ENCODE data around the gene DPEP1.
A peak's percentile ranks its signal among the peaks of the same experiment; 100 is the strongest.
"Not testable (repeated sequence)": the region's sequence is repeated elsewhere in the genome, so short reads cannot be mapped to it uniquely, and the experiment has no call there.

DPEP1 gene

DNA sequence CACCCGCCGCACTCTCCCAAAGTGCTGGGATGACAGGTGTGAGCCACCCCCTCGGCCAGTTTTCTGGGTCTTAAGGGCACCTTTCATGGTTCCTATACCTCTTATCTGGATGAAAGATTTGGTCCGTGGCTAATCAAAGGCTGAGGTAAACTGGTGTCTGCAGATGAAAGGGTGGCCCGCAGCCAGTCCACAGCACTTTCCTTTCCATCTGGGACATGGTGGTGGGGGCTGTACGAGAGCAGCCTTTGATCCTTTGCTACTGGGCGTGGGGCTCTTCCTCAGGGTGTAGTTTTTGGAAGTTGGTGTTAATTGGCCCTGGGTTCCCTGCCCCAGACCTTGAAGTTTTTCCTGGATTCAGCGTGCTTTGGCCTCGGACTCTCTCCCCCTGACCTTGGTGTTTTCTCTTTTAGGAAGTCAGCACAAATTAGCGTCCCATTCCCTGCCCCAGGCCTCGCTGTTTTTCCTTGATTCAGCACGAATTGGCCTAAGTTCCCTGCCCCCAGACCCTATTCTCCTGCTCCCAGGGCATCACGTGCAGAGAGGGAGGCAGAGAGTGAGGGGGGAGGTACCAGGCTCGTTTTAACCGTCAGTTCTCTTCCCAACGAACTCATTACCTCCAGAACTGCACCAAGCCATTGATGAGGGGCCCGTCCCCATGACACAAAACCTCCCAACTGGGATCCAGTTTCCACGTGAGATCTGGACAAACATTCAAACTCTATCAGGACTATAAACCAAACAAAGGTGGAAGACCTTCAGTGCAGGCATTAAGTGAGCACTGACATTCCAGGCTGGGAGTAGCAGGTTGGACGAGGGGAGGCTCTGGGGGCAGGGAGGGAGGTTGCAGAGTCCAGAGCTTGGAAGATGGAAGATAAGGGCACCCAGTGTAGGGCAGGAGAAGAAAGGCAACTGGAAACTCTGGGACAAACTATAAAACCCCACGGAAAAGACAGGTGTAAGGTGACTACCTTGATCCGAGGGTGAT lies 11.6 kb downstream of the DPEP1 start:
- no peak for DNase-seq
- no peak for TF ChIP-seq POLR2A (IDR thresholded peaks at IDR 0.05; ENCODE audit: low read length)
- no peak for TF ChIP-seq GATA1 (IDR thresholded peaks at IDR 0.05; ENCODE audit: low read depth, low read length)

DNA sequence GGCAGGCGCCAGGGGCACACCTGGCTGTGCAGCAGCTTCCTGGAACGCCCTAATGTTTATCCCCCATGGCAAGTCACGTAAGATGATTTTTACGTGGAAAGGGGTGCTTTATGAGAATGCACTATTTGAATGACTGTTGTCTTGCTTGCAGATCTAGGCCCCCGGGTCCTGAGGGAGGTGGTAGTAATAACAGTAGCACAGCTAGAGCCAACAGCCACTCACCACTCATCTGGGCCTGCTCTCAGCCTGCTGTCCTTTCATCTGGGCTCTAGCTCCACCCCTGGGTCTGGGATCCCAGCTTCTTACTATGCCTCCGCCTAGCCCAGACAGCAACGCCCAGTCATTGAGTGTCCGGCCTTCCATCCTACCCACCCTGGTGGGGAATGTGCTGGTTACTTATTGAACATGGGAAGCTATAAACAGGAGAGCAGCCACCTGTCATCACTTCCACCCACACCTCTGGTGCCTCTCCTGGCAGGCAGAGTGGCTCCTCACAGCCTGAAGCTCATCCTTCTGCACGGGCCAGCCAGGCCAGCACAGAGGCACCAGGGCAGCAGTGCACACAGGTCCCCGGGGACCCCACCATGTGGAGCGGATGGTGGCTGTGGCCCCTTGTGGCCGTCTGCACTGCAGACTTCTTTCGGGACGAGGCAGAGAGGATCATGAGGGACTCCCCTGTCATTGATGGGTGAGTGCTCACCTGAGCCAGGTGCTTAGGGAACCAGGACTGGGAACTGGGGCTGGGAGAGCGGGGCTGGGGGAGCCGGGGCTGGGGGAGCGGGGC lies 16.6 kb downstream of the DPEP1 start:
- no peak for DNase-seq
- TF ChIP-seq POLR2A (IDR thresholded peaks at IDR 0.05; ENCODE audit: low read length): no peak
- no peak for TF ChIP-seq GATA1 (IDR thresholded peaks at IDR 0.05; ENCODE audit: low read depth, low read length)

GRCh38 chr16:89633064-89633631 lies 19.7 kb downstream of the DPEP1 start:
- no peak for DNase-seq
- TF ChIP-seq POLR2A (IDR thresholded peaks at IDR 0.05; ENCODE audit: low read length) (no peak), GATA1 (IDR thresholded peaks at IDR 0.05; ENCODE audit: low read depth, low read length) (no peak)

- not testable (repeated sequence) for DNase-seq
These were observed 21.3 kb downstream of the DPEP1 start for GRCh38 chr16:89634463-89635385.

GRCh38 chr16:89636663-89637062 lies 23.2 kb downstream of the DPEP1 start:
- TF ChIP-seq GATA1 (IDR thresholded peaks at IDR 0.05; ENCODE audit: low read depth, low read length) (no peak), POLR2A (IDR thresholded peaks at IDR 0.05; ENCODE audit: low read length) (no peak)

DNA sequence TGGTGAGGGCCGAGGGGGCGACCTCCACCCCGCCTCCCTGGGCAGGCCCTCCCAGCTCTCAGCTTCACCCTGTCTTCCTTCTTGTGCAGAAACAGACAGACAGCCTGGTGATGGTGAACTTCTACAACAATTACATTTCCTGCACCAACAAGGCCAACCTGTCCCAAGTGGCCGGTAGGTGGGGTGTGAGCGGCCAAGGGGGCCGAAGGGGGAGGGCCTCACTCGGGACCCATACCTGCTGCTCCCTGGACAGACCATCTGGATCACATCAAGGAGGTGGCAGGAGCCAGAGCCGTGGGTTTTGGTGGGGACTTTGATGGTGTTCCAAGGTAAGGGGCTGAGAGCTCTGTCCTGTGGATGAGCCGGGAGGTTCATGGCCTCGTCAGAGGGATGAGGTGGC lies 23.9 kb downstream of the DPEP1 start:
- no peak for TF ChIP-seq POLR2A (IDR thresholded peaks at IDR 0.05; ENCODE audit: low read length)
- no peak for TF ChIP-seq GATA1 (IDR thresholded peaks at IDR 0.05; ENCODE audit: low read depth, low read length)
- no peak for DNase-seq

More at GRCh38 chr16:89636663-89637062, 23.2 kb downstream of the DPEP1 start:
- no peak for DNase-seq

- no peak for DNase-seq
These were observed 25.0 kb downstream of the DPEP1 start for GRCh38 chr16:89638455-89638854.

DNA sequence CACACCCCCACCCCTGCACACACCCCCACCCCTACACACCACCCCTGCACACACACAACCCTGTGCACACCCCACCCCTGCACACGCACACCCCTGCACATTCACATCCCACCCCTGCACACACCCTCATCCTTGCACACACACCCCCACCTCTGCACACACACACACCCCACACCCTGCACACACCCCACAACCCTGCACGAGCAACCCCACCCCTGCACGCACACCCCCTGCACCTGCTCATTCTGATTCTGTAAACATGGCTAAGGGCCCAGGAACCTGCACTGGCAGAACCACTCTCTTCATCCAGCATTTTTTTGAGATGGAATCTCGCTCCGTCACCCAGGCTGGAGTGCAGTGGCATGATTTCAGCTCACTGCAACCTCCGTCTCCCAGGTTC lies 25.9 kb downstream of the DPEP1 start:
- DNase-seq: no peak
- TF ChIP-seq GATA1 (IDR thresholded peaks at IDR 0.05; ENCODE audit: low read depth, low read length) (no peak), POLR2A (IDR thresholded peaks at IDR 0.05; ENCODE audit: low read length) (no peak)

More at GRCh38 chr16:89638455-89638854, 25.0 kb downstream of the DPEP1 start:
- TF ChIP-seq POLR2A (IDR thresholded peaks at IDR 0.05; ENCODE audit: low read length): no peak
- TF ChIP-seq GATA1 (IDR thresholded peaks at IDR 0.05; ENCODE audit: low read depth, low read length): no peak

DNA sequence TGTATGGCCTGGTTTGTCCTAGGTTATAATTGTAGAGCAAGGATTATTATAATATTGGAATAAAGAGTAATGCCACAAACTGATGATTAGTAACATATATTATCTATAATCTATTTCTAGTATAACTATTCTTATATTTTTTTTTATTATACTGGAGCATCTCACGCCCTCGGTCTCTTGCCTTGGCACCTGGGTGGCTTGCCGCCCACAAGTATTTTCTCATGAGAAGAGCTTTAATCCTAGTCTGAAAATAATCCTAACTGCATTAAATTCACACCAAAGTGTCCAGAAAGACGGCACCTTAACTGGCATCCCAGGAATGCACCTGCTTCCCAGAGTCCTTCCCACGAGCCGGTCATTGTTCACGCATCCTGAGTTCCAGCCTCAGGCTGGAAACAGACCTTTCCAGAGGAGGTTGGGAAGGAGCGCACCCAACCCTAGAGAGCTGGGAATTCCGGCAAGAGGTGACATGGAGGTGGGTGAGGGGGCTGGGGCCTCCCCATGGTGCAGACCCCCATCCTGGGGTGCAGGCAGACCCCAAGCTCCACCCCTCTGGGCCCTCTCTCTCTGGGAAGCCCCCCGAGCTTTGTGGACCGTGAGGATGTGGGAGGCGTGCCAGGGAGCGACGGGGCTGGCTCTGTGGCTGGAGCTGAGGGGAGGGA lies 28.1 kb downstream of the DPEP1 start:
- DNase-seq: no peak
- TF ChIP-seq POLR2A (IDR thresholded peaks at IDR 0.05; ENCODE audit: low read length) (no peak), GATA1 (IDR thresholded peaks at IDR 0.05; ENCODE audit: low read depth, low read length) (no peak)

GRCh38 chr16:89642574-89642973 lies 29.1 kb downstream of the DPEP1 start:
- DNase-seq: no peak
- TF ChIP-seq GATA1 (IDR thresholded peaks at IDR 0.05; ENCODE audit: low read depth, low read length) (no peak), POLR2A (IDR thresholded peaks at IDR 0.05; ENCODE audit: low read length) (no peak)

- TF ChIP-seq GATA1 (IDR thresholded peaks at IDR 0.05; ENCODE audit: low read depth, low read length): no peak
- TF ChIP-seq POLR2A (IDR thresholded peaks at IDR 0.05; ENCODE audit: low read length): no peak
- peak in 1 of 2 experiments; percentile 15 for DNase-seq
These were observed 30.4 kb downstream of the DPEP1 start for GRCh38 chr16:89643769-89644300.

DNA sequence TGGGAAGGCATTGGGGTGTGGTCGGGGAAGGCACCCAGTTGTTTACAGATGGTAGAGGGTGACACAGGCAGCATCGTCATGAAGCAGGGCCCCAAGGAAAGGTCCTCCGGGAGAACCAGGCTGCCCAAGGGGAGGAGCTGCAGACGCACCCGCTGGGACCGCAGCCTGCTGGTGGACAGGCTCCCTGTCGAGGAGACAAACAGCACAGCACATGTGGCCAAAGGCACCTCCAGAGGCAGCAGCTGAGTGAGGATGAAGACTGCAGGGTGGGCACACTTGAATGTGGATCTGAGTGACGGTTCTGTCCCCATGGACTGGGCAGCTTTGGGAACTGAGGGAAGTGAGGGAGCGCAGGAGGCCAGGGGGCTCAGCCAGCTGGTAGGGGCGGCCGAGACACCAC lies 31.7 kb downstream of the DPEP1 start:
- TF ChIP-seq POLR2A (IDR thresholded peaks at IDR 0.05; ENCODE audit: low read length) (no peak), GATA1 (IDR thresholded peaks at IDR 0.05; ENCODE audit: low read depth, low read length) (no peak)

More for the DNA sequence above, 31.7 kb downstream of the DPEP1 start:
- no peak for DNase-seq

All from erythroblast (primary cell).